ENCODE data around the gene LRTM2.

DNA sequence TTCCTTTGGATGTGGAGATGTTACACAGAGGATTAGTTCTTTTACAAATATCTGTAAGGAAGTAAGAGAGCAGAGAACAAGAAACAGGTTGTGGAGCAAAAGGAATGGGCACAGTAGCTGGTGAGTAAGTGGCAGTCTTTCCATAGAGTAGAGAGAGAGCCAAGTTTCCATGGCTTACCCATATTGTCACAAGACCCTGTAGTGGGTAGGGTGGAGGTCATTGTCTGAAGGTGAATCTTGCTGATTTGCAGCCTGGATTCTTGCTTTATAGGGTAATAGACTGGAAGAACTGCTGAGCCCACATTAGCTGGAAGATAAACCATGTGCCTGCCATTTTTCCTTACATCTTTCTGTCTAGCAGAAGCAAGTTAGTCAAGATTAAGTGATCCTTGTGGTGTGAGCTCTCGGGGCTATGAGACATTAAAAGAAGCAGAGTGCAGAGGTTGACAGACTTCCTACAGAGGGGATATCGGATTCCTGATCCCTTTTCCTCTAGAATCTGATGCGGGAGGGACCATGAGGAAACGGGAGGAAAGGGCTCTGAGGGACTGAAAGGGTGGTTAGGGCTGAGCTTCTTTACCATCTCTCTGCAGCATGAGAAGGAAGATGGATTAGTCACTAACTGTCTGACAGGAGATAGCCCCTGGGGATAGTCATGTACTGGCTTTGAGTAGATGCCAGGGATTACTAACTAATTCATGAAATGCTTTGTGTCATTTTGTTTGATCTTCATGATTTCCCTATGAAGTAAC, 44.0 kb upstream of the LRTM2 start:
- TF ChIP-seq CTCF (IDR thresholded peaks at IDR 0.05): no peak
- no peak for TF ChIP-seq POLR2A (IDR thresholded peaks at IDR 0.05)
